ENCODE data around the gene SLC12A2. TPM values are rescaled to one million over a fixed set of nuclear protein-coding genes. Genes with fewer than 3 reads are reported as not detected.

SLC12A2 gene
- total RNA-seq, 3 donors from 2014 or later (not counting 1 experiment from before 2014, with no cell fraction given): 14.3 to 18.1 (median 17.4) TPM

DNA sequence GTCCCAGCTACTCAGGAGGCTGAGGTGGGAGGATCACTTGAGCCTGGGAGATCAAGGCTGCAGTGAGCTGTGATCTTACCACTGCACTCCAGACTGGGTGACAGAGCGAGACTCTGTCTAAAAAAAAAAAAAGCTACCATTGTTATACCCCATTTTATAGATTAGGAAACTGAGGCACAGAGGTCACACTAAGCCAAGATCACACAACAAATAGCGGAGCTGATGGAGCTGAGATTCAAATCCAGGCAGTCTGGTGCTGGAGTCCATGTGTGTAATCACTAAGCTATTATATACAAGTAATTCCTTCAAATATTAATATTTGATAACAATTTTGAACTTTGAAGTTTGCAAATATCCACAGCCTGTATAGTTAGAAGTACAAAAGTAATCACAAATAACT, 6.0 kb upstream of the SLC12A2 start:
- Histone ChIP-seq H3K27ac (ENCODE audit: low read length) (no peak overlapping the region), H3K9me3 (ENCODE audit: control insufficient read depth, insufficient read depth, low read length) (no peaks in the 10 kb centered on the region), H3K36me3 (ENCODE audit: control insufficient read depth, insufficient read depth, low read length) (no peaks in the 10 kb centered on the region), H3K4me3 (ENCODE audit: low read length) (no peak overlapping the region), H3K4me1 (ENCODE audit: control insufficient read depth, insufficient read depth, low read length) (peaks cover 8% of the 10 kb centered on the region), H3K27me3 (ENCODE audit: control insufficient read depth, insufficient read depth, low read length) (no peaks in the 10 kb centered on the region)
- 100% methylated on average over 1 of the region's 2 CpGs for WGBS (ENCODE audit: insufficient coverage)
- intact Hi-C loops (cut with micrococcal nuclease): no loop called here
- Mint-ChIP-seq H3K4me1 (peaks cover 26 to 35% of the 10 kb centered on the region in 2 donors), H3K27ac (no peak overlapping the region), H3K4me3 (no peak overlapping the region), H3K27me3 (ENCODE audit: low read depth in 2 of 2) (no peaks in the 10 kb centered on the region), H3K36me3 (no peaks in the 10 kb centered on the region), H3K9me3 (no peaks in the 10 kb centered on the region)
- no peak for ATAC-seq
- TF ChIP-seq, protein P1, sequence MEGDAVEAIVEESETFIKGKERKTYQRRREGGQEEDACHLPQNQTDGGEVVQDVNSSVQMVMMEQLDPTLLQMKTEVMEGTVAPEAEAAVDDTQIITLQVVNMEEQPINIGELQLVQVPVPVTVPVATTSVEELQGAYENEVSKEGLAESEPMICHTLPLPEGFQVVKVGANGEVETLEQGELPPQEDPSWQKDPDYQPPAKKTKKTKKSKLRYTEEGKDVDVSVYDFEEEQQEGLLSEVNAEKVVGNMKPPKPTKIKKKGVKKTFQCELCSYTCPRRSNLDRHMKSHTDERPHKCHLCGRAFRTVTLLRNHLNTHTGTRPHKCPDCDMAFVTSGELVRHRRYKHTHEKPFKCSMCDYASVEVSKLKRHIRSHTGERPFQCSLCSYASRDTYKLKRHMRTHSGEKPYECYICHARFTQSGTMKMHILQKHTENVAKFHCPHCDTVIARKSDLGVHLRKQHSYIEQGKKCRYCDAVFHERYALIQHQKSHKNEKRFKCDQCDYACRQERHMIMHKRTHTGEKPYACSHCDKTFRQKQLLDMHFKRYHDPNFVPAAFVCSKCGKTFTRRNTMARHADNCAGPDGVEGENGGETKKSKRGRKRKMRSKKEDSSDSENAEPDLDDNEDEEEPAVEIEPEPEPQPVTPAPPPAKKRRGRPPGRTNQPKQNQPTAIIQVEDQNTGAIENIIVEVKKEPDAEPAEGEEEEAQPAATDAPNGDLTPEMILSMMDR (IDR thresholded peaks at IDR 0.05): no peak
- DNase-seq: no peak

DNA sequence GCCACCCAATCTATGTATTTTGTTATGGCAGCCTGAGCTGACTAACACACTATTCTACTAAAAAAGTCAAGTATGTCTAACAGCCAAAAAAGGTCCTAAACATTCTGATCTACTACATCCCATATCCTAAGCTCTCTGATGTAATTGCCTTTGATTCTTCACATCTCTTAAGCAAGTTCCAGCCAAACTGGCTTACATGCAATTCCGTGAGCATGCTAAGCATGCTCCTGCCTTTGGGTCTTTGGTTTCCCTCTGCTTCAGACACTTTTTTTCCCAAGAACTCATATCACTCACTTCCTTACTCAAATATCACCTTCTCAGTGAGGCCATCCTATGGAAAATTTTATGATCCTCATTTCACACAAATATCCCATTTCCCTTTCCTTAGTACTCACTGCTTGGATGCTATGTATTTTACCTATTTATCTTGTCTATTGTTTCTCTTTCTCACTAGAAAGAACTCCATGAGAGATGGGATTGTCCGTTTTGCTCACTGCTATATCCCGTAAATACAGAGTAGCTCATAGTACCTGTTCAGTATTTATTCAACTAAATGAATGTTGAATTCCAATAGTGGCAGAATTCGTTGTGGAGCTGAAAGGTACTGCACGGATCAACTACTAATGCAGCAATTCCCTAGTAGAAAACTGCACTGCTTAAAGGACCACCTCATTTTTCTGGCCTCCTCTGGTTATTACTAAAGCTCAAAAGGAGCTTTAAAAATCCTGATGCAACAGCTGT, 2.3 kb upstream of the SLC12A2 start:
- Mint-ChIP-seq H3K27ac (peak overlapping the region; percentile 91 to 93), H3K4me3 (peak overlapping the region; percentile 89), H3K36me3 (no peaks in the 10 kb centered on the region), H3K9me3 (no peaks in the 10 kb centered on the region), H3K4me1 (peaks cover 38 to 42% of the 10 kb centered on the region in 2 donors), H3K27me3 (ENCODE audit: low read depth in 2 of 2) (no peaks in the 10 kb centered on the region)
- DNase-seq (no peak), ATAC-seq (no peak)
- H3K36me3 ChIP-seq (ENCODE audit: control insufficient read depth, insufficient read depth, low read length): no peaks in the 10 kb centered on the region
- no peaks in the 10 kb centered on the region for H3K27me3 ChIP-seq (ENCODE audit: control insufficient read depth, insufficient read depth, low read length)
- H3K9me3 ChIP-seq (ENCODE audit: control insufficient read depth, insufficient read depth, low read length): no peaks in the 10 kb centered on the region
- WGBS (ENCODE audit: insufficient coverage): 88% methylated on average over 5 of the region's 5 CpGs
- H3K4me1 ChIP-seq (ENCODE audit: control insufficient read depth, insufficient read depth, low read length): peaks cover 17% of the 10 kb centered on the region
- H3K4me3 ChIP-seq (ENCODE audit: low read length): no peak overlapping the region
- TF ChIP-seq, protein P1 (IDR thresholded peaks at IDR 0.05): no peak
- intact Hi-C loops (cut with micrococcal nuclease): loop anchor here (5.0 to 10.0 kb wide), 4 partner anchors 294 to 1266 kb away; partner anchors contain the start of genes ISOC1 and MARCHF3
- no peak overlapping the region for H3K27ac ChIP-seq (ENCODE audit: low read length)

DNA sequence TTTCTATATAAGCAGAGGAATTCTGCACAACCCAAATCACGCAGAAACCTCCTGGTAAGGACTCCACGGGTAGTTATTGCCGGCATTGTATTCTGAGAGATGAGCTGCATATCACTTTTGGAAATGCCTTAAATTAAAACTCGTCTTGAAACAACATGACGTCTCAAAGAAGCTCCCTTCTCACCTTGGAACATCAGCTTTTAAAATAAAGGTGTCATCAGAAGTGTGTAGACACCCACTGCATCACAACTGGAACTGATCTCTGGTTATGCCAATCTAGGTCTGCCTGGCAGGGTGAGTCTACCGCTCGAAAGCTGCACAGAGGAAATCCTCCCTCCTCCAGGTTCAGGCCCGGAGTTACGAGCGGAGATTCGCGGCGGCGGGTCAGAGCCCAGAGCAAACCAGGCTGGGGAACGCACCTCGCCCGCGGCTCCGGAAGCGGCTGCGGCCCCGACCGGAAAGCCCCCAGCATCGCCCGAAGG, 974 bp upstream of the SLC12A2 start:
- Mint-ChIP-seq H3K9me3 (no peaks in the 10 kb centered on the region), H3K27ac (peak overlapping the region; percentile 91 to 93), H3K4me3 (peak overlapping the region; percentile 89), H3K36me3 (no peaks in the 10 kb centered on the region), H3K27me3 (ENCODE audit: low read depth in 2 of 2) (no peaks in the 10 kb centered on the region), H3K4me1 (peaks cover 45 to 49% of the 10 kb centered on the region in 2 donors)
- Histone ChIP-seq H3K4me1 (ENCODE audit: control insufficient read depth, insufficient read depth, low read length) (peaks cover 17% of the 10 kb centered on the region), H3K9me3 (ENCODE audit: control insufficient read depth, insufficient read depth, low read length) (no peaks in the 10 kb centered on the region), H3K36me3 (ENCODE audit: control insufficient read depth, insufficient read depth, low read length) (no peaks in the 10 kb centered on the region), H3K4me3 (ENCODE audit: low read length) (peak overlapping the region; percentile 74), H3K27ac (ENCODE audit: low read length) (peak overlapping the region; percentile 91), H3K27me3 (ENCODE audit: control insufficient read depth, insufficient read depth, low read length) (no peaks in the 10 kb centered on the region)
- no peak for DNase-seq
- ATAC-seq: peak; percentile 51 to 71 (median 51)
- under 1% methylated on average over 25 of the region's 25 CpGs for WGBS (ENCODE audit: insufficient coverage)
- intact Hi-C loops (cut with micrococcal nuclease): loop anchor here (5.0 to 10.0 kb wide), 4 partner anchors 295 to 1268 kb away; partner anchors contain the start of genes ISOC1 and MARCHF3
- TF ChIP-seq, protein P1 (IDR thresholded peaks at IDR 0.05): no peak
